HG03457 (cell line): ENCODE data around the gene SUPT7L.
"Not testable (repeated sequence)": the region's sequence is repeated elsewhere in the genome, so short reads cannot be mapped to it uniquely, and the experiment has no call there.

Experiments
- ATAC-seq: cut with Tn5 transposase; IDR thresholded peaks from one replicate; pipeline ENCODE4 v1.9.1; 2021; ENCODE audit warnings: moderate number of reproducible peaks; ENCODE audit not compliant: unreplicated experiment

The SUPT7L gene

GRCh38 chr2:27685577-27685976 is 22.2 kb upstream of the SUPT7L start:
- no peak for ATAC-seq

DNA sequence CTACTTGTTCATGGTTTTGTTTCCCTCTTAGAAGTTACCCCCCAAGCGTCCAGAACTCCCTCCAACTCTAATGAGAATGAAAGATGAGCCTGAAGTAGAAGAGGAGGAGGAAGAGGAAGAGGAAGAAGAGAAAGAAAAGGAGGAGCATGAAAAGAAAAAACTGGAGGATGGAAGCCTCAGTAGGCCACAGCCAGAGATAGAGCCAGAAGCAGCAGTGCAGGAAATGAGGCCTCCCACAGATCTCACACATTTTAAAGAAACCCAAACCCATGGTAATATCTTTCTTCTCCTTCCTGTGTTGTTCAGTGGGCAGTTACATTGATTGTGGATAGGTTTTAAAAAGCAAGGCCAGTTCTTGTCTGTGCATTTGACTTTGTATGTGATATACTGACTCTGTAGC is 21.6 kb upstream of the SUPT7L start:
- not testable (repeated sequence) for ATAC-seq

- ATAC-seq: no peak
Measured at GRCh38 chr2:27683390-27684071, 20.1 kb upstream of the SUPT7L start.

GRCh38 chr2:27682334-27682771 is 18.9 kb upstream of the SUPT7L start:
- not testable (repeated sequence) for ATAC-seq

DNA sequence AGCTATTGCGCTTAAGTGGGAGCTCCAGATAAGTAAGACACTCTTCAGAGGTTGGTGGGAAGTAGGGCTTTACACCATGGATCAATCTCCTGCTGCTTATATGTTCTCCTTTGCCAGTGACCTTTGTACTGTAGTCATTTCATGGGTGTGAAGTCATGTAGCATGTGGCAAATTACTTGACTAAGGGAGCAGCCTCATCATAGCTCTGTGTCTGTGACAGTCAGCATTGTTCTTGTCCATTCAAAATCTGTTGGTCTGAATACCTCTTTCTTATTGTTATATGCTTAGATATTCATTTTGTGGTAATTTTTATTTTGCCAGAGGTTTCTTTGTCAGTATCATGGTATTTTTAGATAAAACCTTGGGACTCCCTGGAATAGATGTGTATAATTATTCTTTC is 18.4 kb upstream of the SUPT7L start:
- ATAC-seq: no peak

GRCh38 chr2:27680571-27680970 is 17.2 kb upstream of the SUPT7L start:
- ATAC-seq: no peak

DNA sequence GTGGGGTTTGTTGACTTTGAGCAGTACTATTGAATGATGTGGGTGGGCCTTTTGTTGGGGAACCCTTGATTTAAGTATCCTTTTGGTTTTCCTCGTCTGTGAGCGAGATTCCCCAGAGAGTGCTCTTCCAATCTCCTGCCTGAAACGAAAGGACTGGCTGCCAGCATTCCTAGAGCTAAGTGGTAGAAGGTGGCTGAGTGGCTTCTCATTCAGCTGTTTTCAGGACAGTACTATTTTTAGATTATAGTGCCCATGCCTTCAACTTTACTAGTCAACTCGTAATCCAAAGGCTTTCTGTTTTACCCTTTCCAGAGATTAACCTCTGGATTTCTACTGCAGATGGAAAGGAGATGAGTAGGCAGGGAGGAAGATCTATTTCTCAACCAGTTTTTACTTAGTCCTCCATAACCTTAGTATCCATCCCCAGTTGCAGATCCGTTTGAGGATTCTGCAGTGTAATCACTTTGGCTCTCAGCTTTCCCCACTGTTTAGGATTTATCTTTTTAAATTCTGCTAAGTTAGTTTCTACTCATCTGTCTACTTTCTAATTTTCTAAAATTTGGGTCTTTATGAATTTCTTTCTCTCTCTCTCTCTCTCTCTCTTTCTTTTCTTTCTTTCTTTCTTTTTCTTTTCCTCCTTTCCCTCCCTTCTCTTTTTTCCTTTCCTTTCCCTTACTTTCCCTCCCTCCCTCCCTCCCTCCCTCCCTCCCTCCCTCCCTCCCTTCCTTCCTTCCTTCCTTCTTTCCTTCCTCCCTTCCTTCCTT is 9.5 kb upstream of the SUPT7L start:
- no peak for ATAC-seq

- no peak for ATAC-seq
Measured at GRCh38 chr2:27671235-27671634, 7.8 kb upstream of the SUPT7L start.

GRCh38 chr2:27667446-27667845 is 4.0 kb upstream of the SUPT7L start:
- ATAC-seq: no peak

DNA sequence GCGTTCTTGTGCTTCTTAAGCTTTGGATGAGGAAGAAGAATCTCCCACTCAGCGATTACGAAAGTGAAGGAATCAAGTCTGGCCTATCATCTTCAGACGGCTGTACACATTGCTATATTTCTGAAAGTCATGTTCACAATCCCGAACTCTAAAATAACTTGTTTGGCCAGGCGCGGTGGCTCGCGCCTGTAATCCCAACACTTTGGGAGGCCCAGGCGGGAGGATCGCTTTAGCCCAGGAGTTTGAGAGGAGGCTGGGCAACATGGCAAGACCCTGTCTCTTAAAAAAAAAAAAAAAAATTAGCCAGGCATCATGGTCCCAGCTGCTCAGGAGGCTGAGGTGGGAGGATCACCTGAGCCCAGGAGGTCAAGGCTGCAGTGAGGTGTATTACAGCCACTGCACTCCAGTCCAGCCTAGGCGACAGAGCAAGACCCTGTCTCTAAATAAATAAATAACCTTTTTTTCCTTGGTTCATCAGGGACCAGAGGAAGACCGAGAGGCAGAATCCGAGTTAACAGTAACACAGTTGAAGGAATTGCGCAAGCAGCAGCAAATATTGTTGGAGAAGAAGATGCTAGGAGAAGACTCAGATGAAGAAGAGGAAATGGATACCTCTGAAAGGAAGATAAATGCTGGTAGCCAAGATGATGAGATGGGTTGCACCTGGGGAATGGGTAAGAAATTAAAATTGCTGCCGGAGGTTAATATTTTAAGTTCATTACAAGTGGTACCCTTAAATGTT is 1.4 kb upstream of the SUPT7L start:
- ATAC-seq: no peak

DNA sequence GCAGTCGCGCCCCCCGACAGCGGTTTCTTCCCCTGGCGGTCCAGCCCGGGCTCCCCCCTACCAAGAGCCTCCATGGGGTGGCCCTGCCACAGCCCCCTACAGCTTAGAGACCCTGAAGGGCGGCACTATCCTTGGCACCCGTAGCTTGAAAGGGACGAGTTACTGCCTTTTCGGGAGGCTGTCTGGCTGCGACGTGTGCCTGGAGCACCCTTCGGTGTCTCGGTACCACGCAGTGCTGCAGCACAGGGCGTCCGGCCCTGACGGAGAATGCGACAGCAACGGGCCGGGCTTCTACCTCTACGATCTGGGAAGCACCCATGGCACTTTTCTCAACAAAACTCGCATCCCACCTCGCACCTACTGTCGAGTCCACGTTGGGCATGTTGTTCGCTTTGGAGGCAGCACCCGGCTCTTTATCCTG is 750 bp upstream of the SUPT7L start:
- peak; percentile 10 for ATAC-seq

GRCh38 chr2:27661371-27661770 is 2.0 kb downstream of the SUPT7L start:
- no peak for ATAC-seq

GRCh38 chr2:27655155-27655951 is 8.1 kb downstream of the SUPT7L start:
- ATAC-seq: no peak

GRCh38 chr2:27653397-27653796 is 10.0 kb downstream of the SUPT7L start:
- ATAC-seq: no peak

GRCh38 chr2:27652790-27653189 is 10.6 kb downstream of the SUPT7L start:
- no peak for ATAC-seq

GRCh38 chr2:27652341-27652740 is 11.1 kb downstream of the SUPT7L start:
- no peak for ATAC-seq

GRCh38 chr2:27651056-27651455 is 12.4 kb downstream of the SUPT7L start:
- ATAC-seq: no peak

DNA sequence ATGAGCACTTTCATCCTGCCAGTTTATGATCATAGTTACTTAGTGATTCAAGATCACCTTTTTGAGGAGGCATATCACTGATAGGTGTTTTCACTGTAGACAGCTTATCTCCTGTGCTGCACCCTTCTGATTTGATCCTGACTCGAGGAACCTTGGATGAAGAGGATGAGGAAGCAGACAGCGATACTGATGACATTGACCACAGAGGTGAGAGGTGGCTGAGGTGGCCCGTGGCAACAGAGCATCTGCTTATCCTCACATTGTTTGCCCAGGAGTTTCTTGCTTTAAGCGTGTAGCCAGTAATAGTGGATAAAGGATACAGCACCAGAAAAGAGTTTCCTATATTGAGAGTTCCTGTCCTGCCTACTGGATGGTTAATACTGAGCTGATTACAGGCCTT is 15.7 kb downstream of the SUPT7L start:
- no peak for ATAC-seq

GRCh38 chr2:27647289-27647688 is 16.1 kb downstream of the SUPT7L start:
- no peak for ATAC-seq

DNA sequence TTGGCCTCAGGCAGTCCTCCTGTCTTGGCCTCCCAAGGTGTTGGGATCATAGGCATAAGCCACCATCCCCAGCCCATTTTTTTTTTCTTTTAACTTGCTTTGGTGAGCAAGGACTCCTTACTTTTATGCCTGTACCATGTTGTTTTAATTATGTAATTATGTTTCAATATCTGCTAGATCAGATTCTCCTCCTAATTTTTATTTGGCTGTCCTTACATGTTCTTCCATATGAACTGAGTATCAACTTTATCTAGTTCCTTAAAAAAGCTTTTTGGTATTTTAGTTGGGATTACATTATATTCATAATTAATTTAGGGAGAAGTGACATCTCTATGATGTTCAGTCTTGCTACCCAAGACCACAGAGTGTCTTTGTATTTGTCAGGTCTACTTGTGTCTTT is 18.2 kb downstream of the SUPT7L start:
- no peak for ATAC-seq

DNA sequence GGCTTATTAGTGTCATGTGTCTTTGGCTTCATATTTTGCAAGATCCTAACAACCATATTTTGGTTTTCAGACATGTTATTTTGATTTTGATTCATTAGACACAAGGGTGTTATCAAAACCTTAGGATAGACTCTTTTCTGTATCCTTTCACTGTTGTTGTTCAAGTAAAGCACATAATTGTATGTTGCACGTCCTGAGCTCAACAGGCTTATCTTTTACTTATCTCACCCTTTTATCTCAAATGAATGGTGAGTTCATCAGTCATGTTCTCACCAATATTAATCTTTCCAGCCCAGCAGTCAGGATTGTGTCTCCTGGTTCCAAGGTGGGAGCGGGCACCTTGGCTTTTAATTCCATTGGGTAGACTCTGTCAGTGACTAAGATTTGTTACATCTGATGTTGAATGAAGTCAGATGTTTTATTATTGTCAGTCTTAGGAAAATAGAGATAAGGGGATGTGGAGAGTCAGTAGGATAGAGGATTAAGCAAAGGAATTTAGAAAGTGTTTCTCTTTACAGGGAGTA is 22.6 kb downstream of the SUPT7L start:
- no peak for ATAC-seq
